ENCODE results near the gene TAAR5.
"Not testable (repeated sequence)": the region's sequence is repeated elsewhere in the genome, so short reads cannot be mapped to it uniquely, and the experiment has no call there.

TAAR5 gene, protein sequence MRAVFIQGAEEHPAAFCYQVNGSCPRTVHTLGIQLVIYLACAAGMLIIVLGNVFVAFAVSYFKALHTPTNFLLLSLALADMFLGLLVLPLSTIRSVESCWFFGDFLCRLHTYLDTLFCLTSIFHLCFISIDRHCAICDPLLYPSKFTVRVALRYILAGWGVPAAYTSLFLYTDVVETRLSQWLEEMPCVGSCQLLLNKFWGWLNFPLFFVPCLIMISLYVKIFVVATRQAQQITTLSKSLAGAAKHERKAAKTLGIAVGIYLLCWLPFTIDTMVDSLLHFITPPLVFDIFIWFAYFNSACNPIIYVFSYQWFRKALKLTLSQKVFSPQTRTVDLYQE

GRCh38 chr6:132589454-132589853 lies at the start of gene TAAR5:
Gene TAAR5, minus strand, starts transcription at chr6:132589741. Its CDS starts 55 bp downstream, at chr6:132589686.
- no peak for DNase-seq (ENCODE audit: low read depth in 2 of 3, low spot score in 1 of 3)

DNA sequence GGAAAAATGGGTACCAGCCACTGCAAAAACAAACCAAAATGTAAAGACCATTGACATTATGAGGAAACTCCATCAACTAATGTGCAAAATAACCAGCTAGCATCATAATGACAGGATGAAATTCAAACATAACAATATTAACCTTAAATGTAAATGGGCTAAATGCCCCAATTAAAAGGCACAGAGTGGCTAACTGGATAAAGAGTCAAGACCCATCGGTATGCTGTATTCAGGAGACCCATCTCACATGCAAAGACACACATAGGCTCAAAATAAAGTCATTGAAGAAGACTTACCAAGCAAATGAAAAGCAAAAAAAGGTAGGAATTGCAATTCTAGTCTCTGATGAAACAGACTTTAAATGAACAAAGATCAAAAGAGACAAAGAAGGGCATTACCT lies 47.6 kb upstream of the TAAR5 start:
- DNase-seq (ENCODE audit: low read depth in 2 of 3, low spot score in 1 of 3), result not testable (repeated sequence)

DNA sequence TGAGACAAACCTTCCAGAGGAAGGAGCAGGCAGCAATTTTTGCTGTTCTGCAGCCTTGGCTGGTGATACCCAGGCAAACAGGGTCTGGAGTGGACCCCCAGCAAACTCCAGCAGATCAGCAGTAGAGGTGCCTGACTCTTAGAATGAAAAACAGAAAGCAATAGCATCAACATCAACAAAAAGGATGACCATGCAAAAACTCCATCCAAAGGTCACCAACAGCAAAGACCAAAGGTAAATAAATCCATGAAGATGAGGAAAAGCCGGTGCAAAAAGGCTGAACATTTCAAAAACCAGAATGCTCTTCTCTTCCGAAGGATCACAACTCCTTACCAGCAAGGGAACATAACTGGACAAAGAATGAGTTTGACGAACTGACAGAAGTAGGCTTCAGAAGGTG lies 46.4 kb upstream of the TAAR5 start:
- not testable (repeated sequence) for DNase-seq (ENCODE audit: low read depth in 2 of 3, low spot score in 1 of 3)

GRCh38 chr6:132635288-132635687 lies 45.7 kb upstream of the TAAR5 start:
- DNase-seq (ENCODE audit: low read depth in 2 of 3, low spot score in 1 of 3), result not testable (repeated sequence)

GRCh38 chr6:132634796-132635195 lies 45.3 kb upstream of the TAAR5 start:
- DNase-seq (ENCODE audit: low read depth in 2 of 3, low spot score in 1 of 3), result no peak

- no peak for DNase-seq (ENCODE audit: low read depth in 2 of 3, low spot score in 1 of 3)
Measured at GRCh38 chr6:132633362-132633761, 43.8 kb upstream of the TAAR5 start.

- no peak for DNase-seq (ENCODE audit: low read depth in 2 of 3, low spot score in 1 of 3)
Measured at GRCh38 chr6:132624175-132624574, 34.6 kb upstream of the TAAR5 start, which contains the start of gene TAAR2. Gene TAAR2, minus strand, starts transcription at chr6:132624275. Its CDS starts 0 bp downstream, at chr6:132624275.

GRCh38 chr6:132623106-132623845 lies 33.7 kb upstream of the TAAR5 start:
- no peak for DNase-seq (ENCODE audit: low read depth in 2 of 3, low spot score in 1 of 3)

DNA sequence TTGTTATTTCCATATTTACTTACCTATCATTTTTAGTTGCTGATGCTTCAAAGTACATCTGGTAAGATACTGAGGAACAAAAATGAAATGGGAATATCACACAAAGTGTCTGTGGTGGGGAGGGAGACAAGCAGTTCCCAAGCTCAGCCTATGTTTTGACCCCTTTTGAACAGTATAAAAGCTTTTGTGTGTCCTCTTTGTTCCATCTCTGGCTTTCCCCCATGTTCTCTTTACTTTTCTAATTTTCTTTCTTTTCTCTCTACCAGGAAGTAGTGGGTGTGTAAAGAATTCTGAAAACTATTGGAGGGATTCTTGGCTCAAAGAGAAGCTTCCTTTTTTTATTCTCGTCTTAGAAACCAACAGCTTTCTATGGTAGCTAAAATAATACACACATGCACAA lies 27.1 kb upstream of the TAAR5 start:
- no peak for DNase-seq (ENCODE audit: low read depth in 2 of 3, low spot score in 1 of 3)

- no peak for DNase-seq (ENCODE audit: low read depth in 2 of 3, low spot score in 1 of 3)
Measured at GRCh38 chr6:132614554-132614953, 25.0 kb upstream of the TAAR5 start.

GRCh38 chr6:132612449-132613108 lies 23.0 kb upstream of the TAAR5 start:
- no peak for DNase-seq (ENCODE audit: low read depth in 2 of 3, low spot score in 1 of 3)

DNA sequence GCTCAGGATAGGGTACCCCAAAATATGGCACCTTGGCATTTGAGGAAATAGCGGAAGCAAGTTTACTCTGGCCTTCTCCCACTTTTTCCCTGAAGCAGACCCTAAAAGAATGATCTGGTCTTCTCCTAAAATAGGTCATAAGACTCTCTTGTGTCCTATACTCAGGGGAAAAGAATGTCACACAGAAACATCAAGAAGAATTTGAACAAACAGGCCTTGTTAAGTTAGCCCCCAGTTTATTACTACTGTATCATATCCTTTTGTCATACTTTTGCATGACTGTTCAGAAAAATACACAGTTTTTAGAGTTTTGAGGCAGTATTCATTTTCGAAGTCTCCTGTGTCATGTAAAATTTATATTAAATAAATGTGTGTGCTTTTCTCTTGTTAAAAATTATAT lies 22.1 kb upstream of the TAAR5 start:
- no peak for DNase-seq (ENCODE audit: low read depth in 2 of 3, low spot score in 1 of 3)

DNA sequence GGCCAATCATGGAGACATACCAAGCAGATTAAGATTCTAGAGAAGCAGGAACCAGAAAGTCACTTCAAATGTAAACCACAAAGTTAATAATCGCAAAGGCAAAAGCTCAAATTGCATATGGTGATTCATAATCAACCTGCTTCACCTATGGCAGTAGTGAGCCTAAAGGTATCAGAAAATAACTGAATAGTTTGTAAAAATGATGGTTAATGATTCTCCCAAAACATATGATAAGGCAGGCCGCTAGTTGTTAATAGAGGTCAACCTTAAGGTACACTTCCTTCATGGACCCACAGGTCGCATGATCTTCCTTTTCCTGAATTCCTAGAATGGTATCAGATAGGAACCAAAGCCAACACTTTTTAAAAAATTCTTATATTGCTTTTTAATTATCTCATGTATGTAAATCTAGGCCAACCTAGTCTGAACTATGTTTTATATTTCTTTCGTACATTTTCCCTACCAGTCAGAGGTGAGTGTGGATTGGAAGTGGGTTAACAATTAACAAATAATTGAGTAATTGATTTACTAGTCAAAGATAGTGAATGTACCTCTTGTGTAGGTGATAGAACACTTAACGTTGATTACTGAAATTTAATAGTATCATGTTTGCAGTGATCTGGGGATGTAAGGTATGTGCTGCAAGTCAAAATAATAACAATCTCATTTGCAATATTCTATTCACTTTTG lies 18.1 kb upstream of the TAAR5 start:
- DNase-seq (ENCODE audit: low read depth in 2 of 3, low spot score in 1 of 3), result no peak

GRCh38 chr6:132604635-132605152 lies 15.2 kb upstream of the TAAR5 start:
- no peak for DNase-seq (ENCODE audit: low read depth in 2 of 3, low spot score in 1 of 3)

- not testable (repeated sequence) for DNase-seq (ENCODE audit: low read depth in 2 of 3, low spot score in 1 of 3)
Measured at GRCh38 chr6:132600900-132601299, 11.4 kb upstream of the TAAR5 start.

- no peak for DNase-seq (ENCODE audit: low read depth in 2 of 3, low spot score in 1 of 3)
Measured at GRCh38 chr6:132598473-132598872, 8.9 kb upstream of the TAAR5 start.

DNA sequence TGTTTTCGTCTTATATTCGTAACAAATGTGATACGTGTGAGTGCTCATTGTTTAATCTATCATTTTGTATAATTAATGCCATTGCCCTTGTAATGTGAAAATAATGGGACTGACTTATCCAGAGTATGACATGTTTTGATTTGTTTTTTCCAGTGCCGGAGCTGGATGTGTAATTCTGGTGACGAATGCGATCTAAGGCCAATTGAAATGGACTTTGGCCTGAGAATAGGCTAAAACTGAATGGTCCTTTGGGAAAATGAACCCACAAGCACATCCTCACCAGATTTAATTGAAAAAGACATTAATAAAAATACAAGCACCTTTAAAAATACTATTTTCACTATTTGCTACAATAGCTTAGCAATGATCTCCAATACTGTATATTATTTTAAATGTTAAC lies 6.7 kb upstream of the TAAR5 start:
- DNase-seq (ENCODE audit: low read depth in 2 of 3, low spot score in 1 of 3), result no peak

DNA sequence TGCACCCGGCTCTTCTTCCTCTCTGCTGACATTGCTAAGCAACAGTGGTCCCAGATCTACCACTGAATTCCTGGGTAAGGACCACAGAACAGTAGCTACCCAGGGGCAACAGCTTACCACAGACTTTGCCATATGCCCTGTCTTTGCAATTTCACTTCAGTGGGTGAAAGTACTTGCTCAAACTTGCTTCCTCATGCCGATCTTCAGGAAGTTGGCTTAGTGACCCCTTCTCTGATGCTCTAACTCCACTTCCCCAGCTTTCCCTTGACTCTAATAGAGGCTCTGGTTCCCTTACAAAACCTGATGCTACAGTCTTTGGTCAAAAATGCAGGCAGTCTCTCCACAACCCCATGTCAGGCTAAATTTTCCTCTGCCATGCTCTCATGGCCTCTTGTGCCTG lies 3.3 kb upstream of the TAAR5 start:
- DNase-seq (ENCODE audit: low read depth in 2 of 3, low spot score in 1 of 3), result no peak

GRCh38 chr6:132590362-132590761 lies 821 bp upstream of the TAAR5 start:
- no peak for DNase-seq (ENCODE audit: low read depth in 2 of 3, low spot score in 1 of 3)

DNA sequence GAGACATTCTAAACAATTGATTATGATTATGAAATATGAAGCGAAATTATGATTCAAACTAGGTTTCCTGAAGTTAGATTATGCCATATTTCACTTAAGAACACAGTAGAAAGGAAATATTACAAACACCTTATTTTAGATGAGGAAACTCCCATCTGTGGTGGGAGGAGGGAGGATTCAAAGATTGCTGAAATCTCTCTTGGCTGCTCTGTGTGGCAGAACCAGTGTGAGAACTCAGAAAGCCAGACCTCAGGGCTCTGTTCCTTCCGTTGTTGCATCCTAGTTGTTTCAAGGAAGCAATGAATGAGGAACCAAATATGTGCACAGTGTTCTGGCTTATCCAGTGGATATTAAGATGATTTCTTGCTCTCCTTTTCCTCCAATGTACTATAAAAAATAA lies 2.1 kb downstream of the TAAR5 start:
- no peak for DNase-seq (ENCODE audit: low read depth in 2 of 3, low spot score in 1 of 3)

DNA sequence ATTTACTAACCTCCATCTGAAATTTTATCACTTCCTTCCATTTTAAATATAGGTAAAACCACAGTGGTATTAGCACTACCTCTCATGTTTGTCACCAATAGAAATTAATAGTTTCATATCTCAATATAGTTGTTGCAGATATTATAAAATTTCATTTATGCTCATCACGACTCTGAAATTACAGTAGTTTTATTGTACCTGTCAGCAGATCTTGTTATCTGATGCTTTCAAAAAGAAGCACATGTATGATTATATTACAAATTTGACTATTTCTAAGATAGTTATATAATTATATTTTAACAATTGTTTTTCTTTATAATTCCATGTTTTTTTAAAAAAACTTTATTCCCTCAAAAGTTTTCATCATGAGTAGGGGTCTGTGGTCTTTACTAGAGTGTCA lies 4.8 kb downstream of the TAAR5 start:
- DNase-seq (ENCODE audit: low read depth in 2 of 3, low spot score in 1 of 3), result no peak

Data from stimulated activated CD4-positive, alpha-beta T cell treated with anti-CD3 and anti-CD28 coated beads, Interleukin-12 subunit alpha, Interleukin-12 subunit beta, amount 100 ng/mL, for 48 hours (primary cell).